RPMI7951 (cell line): ENCODE data around the gene ARID4B. TPM values are rescaled to one million over a fixed set of nuclear protein-coding genes. Genes with fewer than 3 reads are reported as not detected.
"Not testable (repeated sequence)": the region's sequence is repeated elsewhere in the genome, so short reads cannot be mapped to it uniquely, and the experiment has no call there.

Experiments used
- DNase-seq: peaks from one replicate; pipeline ENCODE4 v3.0.0-alpha.2; 2012; ENCODE audit warnings: low read depth
- total RNA-seq: library from RNA; depleted of rRNA; stranded (reverse); fragments of >200 nt; shearing (Covaris generic); gene quantifications from 2 replicates; pipeline ENCODE4 v1.2.3, GENCODE V29; 2014; rRNA removed

ARID4B gene, protein sequence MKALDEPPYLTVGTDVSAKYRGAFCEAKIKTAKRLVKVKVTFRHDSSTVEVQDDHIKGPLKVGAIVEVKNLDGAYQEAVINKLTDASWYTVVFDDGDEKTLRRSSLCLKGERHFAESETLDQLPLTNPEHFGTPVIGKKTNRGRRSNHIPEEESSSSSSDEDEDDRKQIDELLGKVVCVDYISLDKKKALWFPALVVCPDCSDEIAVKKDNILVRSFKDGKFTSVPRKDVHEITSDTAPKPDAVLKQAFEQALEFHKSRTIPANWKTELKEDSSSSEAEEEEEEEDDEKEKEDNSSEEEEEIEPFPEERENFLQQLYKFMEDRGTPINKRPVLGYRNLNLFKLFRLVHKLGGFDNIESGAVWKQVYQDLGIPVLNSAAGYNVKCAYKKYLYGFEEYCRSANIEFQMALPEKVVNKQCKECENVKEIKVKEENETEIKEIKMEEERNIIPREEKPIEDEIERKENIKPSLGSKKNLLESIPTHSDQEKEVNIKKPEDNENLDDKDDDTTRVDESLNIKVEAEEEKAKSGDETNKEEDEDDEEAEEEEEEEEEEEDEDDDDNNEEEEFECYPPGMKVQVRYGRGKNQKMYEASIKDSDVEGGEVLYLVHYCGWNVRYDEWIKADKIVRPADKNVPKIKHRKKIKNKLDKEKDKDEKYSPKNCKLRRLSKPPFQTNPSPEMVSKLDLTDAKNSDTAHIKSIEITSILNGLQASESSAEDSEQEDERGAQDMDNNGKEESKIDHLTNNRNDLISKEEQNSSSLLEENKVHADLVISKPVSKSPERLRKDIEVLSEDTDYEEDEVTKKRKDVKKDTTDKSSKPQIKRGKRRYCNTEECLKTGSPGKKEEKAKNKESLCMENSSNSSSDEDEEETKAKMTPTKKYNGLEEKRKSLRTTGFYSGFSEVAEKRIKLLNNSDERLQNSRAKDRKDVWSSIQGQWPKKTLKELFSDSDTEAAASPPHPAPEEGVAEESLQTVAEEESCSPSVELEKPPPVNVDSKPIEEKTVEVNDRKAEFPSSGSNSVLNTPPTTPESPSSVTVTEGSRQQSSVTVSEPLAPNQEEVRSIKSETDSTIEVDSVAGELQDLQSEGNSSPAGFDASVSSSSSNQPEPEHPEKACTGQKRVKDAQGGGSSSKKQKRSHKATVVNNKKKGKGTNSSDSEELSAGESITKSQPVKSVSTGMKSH (N-terminal part only)
- 13.2 and 16.9 TPM in 2 replicates for total RNA-seq

DNA sequence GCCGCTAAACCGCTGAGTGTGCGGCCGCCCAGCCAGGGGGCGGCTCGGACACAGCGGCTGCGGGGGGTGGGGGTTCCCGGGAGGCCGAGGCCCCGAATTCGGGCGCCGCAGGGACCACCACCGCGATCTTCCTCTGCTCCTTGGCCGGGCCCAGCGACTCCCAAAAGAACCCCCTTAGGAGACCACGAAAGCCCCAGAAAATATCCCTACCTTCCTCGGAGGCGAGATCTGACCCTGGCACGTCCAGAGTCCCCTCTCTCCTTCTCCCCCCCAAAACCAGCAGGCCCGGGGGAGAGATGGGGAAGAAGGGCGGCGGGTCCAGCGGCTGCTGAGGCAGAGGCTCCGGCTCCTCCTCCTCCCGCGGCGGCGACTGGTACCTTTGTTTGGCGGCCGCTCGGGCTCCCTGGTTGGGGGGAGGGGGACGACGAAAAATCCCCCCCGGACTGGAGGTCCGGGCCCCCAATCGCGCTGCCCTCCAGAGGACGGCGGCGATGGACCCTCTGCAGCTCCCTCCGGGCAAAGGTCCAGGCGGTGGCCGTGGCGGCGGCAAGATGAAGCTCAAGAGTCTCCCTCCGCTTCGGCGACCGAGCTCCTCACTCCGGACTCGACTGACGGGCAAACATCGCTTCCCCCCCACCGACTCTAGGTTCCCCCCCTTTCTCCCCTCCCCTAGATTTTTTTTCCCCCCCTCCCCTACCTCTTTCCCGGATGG lies at the start of gene ARID4B:
Gene ARID4B, minus strand, starts transcription at position 621 of the 712 bp plus-strand sequence. CDS start 1,260 bp downstream, outside the sequence.
- DNase-seq = no peak

DNA sequence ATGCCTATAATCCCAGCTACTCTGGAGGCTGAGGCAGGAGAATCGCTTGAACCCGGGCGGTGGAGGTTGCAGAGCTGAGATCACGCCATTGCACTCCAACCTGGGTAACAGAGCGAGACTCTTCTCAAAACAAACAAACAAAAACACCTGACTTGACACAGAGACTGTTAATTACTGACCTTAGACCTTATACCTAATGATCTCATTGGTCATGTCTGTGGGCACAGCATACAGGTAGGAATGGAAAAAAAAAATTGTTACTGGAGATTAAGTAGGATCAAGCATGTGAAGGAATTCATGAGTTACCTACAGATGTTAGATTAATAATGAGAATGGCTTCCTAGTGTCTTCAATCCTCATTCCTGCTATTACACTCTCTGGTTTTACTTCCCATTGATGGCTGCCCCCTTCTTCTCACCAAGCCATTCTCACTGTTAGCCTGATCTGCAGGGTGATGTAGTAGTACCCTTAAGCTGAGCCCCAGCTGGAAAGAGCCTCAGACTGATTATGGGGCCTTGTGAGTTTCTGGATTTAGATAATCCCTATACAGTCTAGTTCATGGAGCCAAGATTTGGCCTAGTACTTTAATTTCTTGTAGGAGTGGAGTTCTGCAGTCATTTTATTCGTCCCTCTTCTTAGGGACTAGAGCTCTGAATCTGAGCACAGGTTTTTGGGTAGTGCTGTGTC lies 48.1 kb upstream of the ARID4B start:
- no peak for DNase-seq

DNA sequence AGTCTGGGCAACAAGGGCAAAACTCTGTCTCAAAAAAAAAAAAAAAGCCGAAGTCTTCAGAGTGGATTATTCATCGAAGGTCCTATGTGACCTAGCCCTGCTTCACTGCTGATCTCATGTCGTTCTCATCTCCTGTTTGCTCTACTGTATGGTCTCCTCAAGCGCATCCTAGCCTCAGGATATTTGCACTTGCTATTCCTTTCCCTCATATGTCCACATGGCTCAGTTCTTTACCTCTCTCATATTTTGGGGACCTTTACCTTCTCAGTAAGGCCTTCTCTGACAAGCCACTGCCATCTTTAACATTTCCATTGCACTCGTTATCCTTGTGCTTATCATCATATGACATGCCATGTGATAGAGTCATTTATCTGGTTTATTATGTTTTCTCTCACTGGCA lies 41.8 kb upstream of the ARID4B start:
- no peak for DNase-seq

DNA sequence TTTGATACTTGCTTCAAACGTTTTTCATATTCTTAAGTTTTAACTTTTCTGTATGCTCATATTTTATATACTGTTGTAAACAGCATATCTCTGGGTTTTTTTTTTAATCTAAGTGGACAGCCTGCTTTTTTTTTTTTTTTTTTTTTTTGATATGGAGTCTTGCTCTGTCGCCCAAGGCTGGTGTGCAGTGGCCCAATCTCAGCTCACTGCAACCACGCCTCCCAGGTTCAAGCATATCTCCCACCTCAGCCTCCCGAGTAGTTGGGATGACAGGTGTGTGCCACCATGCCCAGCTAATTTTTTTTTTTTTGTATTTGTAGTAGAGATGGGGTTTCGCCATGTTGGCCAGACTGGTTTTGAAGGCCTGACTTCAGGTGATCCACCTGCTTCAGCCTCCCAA lies 40.4 kb upstream of the ARID4B start:
- no peak for DNase-seq

DNA sequence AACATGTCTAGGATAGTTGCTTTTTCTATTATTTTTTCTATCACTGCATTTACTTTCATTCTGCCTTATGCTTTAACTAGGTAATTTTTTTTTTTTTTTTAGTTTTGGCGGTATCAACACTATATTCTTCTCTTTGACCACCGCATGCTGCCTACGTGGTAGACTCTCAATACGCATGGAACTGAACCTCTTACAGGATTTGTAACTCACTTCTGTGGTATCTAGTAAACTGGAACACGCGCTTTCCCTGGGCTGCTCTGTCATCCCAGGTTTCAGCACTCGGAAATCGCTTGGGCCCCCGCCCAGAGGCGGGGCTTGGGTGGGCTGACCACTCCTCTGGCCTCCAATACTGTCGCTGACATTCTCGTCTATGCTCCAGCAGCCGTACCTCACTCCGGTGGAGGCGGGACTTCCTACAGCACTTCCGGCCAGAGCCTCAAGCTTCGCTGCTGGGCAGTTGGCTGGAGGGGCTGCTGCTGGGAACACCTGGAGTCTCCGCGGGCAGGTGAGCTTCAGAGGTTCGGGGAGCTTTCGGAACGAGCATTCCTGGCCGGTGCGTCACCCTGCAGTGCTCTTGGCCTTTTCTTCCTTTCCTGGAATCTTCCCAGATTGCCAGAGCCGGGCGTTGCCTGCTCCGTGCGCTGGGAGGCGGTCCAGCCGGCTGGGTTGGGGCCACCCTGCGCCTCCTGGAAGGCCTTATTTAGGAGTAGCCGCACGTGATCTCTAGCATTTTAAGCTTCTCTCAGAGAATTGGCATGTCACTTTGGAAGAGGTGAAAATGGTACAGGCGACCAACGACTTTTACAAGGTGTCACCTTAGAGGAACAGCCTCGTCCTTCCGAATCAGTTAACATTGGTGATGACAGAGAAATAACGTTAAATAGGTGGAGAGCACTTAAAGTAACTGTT lies 39.3 kb upstream of the ARID4B start, which contains the start of gene TBCE:
Gene TBCE, plus strand, starts transcription at position 428 of the 909 bp plus-strand sequence. CDS start 12,623 bp downstream, outside the sequence.
- DNase-seq = peak; percentile 95

DNA sequence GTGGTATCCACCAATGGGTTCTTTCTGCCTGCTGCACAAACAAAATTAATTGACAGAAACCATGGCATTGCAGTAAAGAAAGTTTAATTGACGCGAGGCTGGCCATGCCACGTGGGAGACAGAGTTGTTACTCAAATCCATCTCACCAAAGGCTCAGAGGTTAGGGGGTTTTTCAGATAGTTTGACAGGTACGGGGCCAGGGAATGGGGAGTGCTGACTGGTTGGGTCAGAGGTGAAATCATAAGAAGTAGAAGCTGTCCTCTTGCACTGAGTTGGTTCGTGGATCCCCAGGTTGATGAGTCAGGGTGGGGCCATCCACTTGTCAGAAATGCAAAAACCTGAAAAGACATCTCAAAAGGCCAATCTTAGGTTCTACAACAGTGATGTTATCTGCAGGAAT lies 38.3 kb upstream of the ARID4B start:
- DNase-seq = no peak

DNA sequence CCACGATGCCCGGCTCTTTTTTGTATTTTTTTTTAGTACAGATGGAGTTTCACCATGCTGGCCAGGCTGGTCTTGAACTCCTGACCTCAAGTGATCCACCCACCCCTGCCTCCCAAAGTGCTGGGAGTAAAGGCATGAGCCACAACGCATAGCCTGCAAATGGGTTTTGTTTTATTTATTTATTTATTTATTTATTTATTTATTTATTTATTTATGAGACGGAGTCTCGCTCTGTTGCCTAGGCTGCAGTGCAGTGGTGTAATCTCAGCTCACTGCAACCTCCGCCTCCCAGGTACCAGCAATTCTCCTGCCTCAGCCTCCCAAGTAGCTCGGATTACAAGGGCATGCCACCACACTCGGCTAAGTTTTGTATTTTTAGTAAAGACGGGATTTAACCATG lies 36.2 kb upstream of the ARID4B start:
- DNase-seq = not testable (repeated sequence)

DNA sequence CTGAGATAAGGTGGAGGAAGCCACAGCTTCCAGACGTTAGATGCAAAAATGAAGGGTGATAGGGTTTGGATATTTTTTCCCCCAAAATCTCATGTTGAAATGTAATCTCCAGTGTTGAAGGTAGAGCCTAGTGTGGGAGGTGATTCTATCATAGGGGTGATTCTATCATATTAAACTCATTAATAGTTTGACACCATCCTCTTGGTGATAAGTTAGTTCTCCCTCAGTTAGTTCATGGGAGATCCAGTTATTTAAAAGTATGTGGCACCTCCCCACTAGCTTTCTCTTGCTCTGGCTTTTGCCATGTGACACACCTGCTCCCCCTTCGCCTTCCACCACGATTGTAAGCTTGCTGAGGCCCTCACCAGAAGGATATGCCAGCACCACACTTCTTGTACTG lies 30.9 kb upstream of the ARID4B start:
- DNase-seq = no peak

DNA sequence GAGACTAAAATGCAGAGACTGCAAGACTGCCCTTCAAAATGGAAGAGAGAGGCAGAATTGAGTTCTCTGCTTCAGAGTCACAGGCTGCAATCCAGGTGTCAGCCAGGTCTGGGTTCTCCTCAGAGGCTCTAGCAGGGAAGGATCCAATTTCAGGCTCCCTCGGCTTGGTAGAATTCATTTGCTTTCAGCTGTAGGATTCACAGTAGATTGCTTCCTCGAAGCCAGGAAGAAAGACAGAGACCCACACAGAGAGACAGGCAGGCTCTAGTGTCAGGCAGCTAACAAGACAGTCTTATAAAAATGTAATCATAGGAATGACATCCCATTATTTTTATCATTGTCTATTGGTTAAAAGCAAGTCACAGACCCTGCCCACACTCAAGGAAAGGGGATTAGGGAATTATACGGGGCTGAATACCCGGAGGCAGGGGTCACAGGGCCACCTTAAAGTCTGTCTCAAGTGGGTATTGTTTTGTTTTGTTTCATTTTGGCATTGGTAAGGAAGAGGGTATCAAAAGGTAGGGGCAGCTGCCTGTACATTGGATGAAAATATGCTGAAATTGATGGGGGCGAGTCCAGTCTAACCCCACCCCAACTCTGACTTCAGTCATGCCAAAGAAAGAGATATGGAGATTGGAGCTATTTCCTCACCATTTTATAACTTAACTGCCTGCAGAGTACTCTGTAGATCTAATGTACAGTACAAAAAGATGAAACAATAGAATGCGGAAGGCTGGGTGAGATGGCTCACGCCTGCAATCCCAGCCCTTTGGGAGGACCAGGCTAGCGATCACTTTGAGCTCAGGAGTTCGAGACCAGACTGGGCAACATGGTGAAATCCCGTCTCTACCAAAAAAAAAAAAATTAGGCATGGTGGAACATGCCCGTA lies 29.8 kb upstream of the ARID4B start:
- DNase-seq = peak; percentile 4

DNA sequence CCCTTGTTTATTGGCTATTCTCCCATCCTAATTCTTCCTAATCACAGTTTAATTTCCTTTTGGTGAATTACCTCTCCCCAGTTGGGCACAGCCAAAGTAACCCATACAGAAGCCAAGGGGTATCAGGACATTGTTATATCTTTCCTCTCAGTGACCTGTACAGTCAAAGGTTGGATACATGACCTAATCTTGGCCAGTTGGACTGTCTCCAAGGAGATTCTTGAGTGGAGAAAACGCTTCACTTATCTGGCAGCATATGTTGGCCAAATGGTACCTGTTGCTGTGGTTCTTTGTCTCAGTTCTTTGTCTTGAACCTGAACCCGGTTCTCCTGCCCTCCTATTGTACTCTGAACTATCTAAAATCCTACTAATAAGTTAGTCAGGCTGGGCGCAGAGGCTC lies 23.9 kb upstream of the ARID4B start:
- no peak for DNase-seq

DNA sequence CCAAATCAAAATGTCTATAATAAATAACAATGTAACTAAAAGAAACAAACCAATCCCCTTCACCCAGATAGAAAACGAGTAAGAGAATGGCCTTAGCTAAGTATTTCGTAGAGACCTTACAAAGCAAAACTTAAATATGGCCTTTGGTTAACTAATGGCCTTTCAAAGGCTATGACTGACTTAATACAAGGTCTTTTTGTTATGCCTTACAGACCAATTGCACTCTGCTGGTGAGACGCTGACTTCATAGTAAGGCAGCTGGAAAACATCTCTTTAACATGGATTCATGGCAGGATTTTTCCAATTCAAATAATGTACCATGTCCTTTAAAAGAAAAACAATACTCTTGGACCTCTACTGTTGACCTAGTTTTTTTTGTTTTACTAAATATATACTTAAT lies 23.5 kb upstream of the ARID4B start:
- no peak for DNase-seq

DNA sequence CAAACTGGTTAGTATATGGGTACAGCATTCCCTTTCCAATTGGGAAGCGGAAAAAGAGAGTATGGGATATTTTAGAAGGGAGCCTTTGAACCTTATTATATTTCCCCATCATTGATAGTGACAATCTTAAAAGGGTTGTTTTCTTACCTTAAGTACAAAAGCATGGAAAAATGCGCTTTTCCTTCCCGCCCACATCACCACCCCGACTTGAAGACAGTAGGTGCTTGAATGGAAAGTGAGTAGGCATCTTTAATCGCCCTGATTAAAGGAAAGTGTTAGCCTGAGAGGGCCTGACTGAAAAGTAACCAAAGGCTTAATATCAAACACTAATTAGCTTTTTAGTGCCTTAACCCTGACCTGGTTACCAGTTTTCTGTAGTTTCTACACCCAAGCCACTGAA lies 15.7 kb upstream of the ARID4B start:
- DNase-seq = no peak

DNA sequence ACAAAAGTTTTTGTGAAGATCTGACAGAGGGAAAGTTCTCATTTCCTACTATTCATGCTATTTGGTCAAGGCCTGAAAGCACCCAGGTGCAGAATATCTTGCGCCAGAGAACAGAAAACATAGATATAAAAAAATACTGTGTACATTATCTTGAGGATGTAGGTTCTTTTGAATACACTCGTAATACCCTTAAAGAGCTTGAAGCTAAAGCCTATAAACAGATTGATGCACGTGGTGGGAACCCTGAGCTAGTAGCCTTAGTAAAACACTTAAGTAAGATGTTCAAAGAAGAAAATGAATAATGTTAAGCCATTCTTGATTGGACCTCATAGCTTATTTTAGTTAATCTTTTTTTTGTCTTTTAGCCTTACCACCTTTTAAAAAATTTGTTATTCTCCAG lies 14.5 kb upstream of the ARID4B start:
- no peak for DNase-seq

DNA sequence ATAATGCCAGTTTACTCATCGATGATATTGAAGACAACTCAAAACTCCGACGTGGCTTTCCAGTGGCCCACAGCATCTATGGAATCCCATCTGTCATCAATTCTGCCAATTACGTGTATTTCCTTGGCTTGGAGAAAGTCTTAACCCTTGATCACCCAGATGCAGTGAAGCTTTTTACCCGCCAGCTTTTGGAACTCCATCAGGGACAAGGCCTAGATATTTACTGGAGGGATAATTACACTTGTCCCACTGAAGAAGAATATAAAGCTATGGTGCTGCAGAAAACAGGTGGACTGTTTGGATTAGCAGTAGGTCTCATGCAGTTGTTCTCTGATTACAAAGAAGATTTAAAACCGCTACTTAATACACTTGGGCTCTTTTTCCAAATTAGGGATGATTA lies 14.1 kb upstream of the ARID4B start:
- DNase-seq = no peak

DNA sequence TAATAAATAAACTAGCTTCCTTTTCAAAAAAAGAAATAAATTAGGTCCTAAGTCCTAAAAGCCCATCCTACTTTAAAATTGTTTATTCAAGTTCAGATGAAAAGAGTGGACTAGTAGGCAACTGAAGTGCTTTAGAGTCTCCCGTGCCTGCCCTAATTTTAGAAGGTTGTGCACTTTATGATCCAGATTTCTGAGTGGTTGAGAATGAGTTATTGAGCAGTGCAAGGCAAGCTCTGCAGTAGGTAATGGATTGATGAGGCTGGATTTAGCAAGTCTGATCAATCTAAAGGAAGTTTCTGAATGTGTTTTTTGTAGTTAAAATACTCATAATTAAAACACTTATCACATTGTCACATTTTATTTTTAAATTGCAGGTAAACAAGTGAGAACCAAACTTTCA lies 13.4 kb upstream of the ARID4B start:
- DNase-seq = no peak

DNA sequence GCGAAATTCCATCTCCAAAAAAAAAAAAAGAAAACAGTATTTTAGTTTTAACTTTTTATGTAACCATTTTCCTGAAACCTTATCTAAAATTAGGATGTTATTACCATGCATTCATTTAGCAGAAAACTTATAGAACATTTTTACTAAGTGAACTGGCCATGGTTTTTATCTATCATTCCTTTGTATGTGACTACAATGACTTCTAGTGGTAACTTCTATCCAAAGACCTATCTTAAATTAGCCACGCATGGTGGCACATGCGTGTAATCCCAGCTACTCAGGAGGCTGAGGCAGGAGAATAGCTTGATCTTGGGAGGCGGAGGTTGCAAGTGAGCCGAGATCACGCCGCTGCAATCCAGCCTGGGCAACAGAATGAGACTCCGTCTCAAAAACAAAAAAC lies 11.8 kb upstream of the ARID4B start:
- DNase-seq = peak; percentile 8

DNA sequence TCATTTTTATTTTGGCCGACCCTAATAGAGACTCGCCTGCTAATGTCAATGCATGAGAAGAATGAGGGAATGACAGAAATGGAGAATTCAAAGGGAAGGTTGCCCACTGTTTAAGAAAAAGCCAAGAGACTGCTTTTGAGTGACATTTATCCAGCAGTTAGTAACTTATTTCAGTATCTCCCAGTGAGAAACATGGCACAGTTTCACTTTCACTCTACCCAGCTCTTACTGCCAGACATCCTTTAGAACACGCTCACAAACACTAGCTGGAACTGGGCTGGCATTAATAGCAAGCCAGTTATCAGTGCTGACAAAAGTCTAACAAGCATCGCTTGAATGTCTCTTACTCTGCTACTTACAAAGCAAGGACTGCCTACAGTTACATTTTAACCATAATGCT lies 8.9 kb upstream of the ARID4B start:
- peak; percentile 13 for DNase-seq

DNA sequence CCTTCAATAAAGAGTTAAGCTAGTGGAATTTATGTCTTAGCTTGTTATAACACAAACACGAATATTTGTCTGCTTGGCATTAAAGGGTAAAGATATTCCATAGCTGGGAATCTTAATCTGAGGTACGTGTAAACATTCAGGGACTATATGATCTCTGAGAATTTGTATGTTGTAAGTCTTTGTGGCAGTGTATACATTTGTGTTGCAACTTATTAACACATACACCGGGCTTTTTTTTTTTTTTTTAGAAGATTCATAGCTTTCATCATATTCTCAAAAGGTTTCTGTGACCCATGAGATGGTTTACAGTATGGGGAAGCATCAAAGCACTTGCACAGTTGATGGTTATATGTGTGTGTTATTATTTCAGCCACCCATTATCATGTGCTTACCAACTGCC lies 3.4 kb upstream of the ARID4B start:
- no peak for DNase-seq

DNA sequence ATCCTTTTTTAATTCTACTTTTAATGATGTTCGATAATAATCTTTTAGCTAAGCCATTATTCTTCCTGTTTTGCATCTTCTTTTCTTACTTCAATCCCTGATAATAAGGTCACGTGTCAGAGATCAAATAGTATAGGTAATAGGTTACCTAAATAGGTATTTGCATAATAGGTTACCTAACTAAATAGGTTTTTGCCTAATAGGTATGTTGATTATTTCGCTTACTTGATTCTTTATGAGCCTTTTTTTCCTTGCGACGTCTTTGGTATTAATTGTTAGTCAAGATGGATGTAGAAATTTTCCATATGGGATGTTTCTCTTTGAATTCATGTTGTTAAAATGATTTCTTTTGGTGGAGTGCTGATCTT lies 2.9 kb upstream of the ARID4B start:
- DNase-seq = no peak
